ENCODE measurements around the gene OBSCN. TPM values are rescaled to one million over a fixed set of nuclear protein-coding genes. Genes with fewer than 3 reads are reported as not detected.

The OBSCN gene
- polyA plus RNA-seq, 3 donors: 31.3 to 43.8 (median 35.6) TPM

GRCh38 chr1:228306275-228307217 is 98.7 kb downstream of the OBSCN start:
- no peak for DNase-seq (ENCODE audit: extremely low read depth in 1 of 11, low read depth in 9 of 11, low spot score in 4 of 11)

DNA sequence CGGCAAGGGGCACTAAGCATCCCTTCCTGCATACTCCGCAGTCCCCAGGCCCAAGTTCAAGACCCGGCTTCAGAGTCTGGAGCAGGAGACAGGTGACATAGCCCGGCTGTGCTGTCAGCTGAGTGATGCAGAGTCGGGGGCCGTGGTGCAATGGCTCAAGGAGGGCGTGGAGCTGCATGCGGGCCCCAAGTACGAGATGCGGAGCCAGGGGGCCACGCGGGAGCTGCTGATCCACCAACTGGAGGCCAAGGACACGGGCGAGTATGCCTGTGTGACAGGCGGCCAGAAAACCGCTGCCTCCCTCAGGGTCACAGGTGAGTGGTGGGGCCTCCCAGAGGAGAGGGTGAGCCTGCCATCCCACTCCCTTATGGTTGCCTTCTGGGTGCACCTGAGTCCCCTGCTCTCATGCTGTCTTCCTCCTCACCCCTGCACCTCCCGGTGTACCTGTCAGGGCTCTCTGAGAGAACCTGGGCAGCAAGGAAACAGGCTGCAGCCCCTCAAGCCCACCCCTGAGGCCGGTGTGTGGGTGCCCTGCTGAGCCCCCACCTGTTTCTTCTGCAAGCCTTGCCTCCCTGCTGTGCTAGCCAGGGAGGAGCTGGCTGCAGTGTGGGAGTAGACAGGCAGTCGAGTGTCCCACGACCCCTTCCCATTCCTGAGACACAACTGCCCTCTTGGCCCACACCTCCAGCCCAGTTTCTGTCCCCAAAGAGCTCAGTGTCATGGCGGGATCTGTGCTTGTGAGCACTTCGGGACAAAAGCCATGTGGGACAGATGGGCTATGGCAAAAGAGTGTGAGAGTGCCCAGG is 99.6 kb downstream of the OBSCN start:
- DNase-seq (ENCODE audit: extremely low read depth in 1 of 11, low read depth in 9 of 11, low spot score in 4 of 11): no peak

DNA sequence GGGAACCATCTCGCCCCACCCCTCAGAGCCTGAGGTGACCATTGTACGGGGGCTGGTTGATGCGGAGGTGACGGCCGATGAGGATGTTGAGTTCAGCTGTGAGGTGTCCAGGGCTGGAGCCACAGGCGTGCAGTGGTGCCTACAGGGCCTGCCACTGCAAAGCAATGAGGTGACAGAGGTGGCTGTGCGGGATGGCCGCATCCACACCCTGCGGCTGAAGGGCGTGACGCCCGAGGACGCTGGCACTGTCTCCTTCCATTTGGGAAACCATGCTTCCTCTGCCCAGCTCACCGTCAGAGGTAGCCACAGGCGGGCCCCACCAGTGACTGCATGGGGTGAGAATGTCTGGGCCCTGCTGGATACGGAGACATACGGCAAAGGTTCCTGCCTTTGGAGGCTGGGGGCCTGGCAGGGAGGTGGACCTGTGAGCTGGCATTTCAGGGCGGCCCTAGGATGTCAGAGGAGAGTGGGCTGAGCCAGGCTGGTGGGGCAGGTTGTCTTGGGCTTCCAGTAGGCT is 100.3 kb downstream of the OBSCN start:
- no peak for DNase-seq (ENCODE audit: extremely low read depth in 1 of 11, low read depth in 9 of 11, low spot score in 4 of 11)

DNA sequence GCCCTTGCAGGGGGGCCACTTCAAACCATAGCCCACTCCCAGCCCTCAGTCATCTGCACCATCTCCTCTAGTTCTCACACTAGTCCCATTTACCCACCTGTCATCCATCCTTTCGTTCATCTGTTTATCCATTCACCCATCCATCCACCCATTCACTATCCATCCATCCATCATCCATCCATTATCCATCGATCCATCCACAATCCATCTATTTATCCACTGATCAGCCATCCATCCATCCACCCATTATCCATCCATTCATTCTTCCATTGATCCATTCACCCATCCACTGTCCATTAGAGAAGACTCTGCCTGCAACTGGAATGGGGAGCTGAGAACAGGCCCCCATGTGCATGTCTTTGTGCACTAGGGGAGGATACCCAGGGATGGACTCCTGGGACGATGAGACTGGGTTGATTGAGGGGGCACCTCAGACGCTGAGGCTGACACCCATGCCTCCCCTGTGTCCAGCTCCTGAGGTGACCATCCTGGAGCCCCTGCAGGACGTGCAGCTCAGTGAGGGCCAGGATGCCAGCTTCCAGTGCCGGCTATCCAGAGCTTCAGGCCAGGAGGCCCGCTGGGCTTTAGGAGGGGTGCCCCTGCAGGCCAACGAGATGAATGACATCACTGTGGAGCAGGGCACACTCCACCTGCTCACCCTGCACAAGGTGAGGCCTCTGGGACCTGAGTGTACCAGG is 100.9 kb downstream of the OBSCN start:
- DNase-seq (ENCODE audit: extremely low read depth in 1 of 11, low read depth in 9 of 11, low spot score in 4 of 11): no peak

DNA sequence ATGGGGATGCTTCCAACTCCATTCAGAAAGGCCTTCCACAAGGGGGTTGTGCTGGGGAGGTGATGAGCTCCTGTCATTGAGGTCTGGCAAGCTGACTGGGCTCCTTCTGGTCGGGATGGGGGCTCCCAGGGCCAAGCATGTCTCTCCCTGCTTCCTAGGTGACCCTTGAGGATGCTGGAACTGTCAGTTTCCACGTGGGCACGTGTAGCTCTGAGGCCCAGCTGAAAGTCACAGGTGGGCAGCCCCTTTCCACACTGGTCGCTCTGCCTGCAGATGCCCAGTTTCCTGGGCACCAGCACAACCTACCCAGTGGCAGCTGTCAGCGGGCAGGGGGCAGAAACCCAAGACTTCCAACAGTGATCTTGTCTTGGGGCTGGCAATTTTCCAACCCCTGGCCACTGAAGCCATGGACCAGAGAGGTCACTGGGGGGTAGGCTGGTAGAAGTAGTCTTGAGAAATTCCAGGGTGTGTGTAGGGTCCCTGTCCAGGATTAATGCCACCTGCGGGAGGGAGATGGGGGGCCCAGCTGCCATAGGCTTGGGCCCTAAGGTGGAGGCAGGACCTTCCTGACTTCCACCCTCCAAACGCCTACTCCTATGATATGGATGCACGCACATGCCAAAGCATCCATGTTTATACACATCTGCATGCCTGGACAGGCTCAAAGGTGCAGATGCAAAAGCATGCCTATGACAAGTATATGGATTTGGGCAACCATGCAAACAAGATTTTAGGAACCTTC is 101.7 kb downstream of the OBSCN start:
- no peak for DNase-seq (ENCODE audit: extremely low read depth in 1 of 11, low read depth in 9 of 11, low spot score in 4 of 11)

GRCh38 chr1:228310162-228310792 is 102.4 kb downstream of the OBSCN start:
- no peak for DNase-seq (ENCODE audit: extremely low read depth in 1 of 11, low read depth in 9 of 11, low spot score in 4 of 11)

- no peak for DNase-seq (ENCODE audit: extremely low read depth in 1 of 11, low read depth in 9 of 11, low spot score in 4 of 11)
Measured at GRCh38 chr1:228311091-228311490, 103.2 kb downstream of the OBSCN start.

DNA sequence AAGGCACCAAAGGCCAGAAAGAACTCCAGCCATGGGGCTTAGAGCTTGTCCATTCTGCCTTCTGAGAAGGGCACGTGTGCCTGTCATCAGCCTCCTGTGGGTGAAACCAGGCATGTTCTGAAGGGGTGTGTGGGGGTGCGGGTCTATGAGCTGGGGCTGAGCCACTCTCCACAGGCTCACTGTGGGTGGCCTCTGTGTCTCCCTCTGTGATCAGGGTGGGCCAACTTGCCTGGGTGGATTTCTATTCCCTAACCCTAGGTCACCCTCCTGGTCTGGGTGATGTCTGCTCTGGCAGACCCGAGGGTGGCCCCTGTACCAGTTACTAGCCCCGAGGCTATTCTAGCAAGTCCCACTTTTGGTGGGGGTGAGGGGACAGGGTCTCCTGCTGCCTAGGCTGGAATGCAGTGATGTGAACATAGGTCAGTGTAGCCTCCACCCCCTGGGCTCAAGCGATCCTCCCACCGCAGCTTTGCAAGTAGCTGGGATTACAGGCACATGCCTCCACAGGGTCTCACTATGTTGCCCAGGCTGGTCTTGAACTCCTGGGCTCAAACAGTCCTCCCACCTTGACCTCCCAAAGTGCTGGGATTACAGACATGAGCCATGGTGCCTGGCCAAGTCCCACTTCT is 104.4 kb downstream of the OBSCN start:
- no peak for DNase-seq (ENCODE audit: extremely low read depth in 1 of 11, low read depth in 9 of 11, low spot score in 4 of 11)

GRCh38 chr1:228313536-228314277 is 105.9 kb downstream of the OBSCN start:
- no peak for DNase-seq (ENCODE audit: extremely low read depth in 1 of 11, low read depth in 9 of 11, low spot score in 4 of 11)

DNA sequence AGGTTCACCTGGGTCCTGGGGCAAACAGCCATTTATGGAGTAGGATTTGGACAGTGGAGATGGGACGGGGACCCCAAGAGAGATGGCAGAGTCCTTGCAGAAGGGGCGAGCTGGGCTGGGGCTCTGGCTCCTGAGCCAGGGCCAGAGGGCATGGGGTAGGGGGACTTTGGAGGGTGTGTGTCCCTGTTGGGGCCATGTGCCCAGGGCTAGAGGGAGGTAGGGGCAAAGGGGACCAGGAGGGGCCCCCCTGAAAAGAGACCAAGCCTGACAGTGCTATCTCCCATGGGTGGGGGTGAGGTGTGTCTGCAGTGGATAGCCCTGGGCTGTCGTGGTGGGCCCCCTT is 106.4 kb downstream of the OBSCN start:
- no peak for DNase-seq (ENCODE audit: extremely low read depth in 1 of 11, low read depth in 9 of 11, low spot score in 4 of 11)

- no peak for DNase-seq (ENCODE audit: extremely low read depth in 1 of 11, low read depth in 9 of 11, low spot score in 4 of 11)
Measured at GRCh38 chr1:228314658-228315483, 107.0 kb downstream of the OBSCN start.

GRCh38 chr1:228315484-228315944 is 107.7 kb downstream of the OBSCN start:
- DNase-seq (ENCODE audit: extremely low read depth in 1 of 11, low read depth in 9 of 11, low spot score in 4 of 11): no peak

DNA sequence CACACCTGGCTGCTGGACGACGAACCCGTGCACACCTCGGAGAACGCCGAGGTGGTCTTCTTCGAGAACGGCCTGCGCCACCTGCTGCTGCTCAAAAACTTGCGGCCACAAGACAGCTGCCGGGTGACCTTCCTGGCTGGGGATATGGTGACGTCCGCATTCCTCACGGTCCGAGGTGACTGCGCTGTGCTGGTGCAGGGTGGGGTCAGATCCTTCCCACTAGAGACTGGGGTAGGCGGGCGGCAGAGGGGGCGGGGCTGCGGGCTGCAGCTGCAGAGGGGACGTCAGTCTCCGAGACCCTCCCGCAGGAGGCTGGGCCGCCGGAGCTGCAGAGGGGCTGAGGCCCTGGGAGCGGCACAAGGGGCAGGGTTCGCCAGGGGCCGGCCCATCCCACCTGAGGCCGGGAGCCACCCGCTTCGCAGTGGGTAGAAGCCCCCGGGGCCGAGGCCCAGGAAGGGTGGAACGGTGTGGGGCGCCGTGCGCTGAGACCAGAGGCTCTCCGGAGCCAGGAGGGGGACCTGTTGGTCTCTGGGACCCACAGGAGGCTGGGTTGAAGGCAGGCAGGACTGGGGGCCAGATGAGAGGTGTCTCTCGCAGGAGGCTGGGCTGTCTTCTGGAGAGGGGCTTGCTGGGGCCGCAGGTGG is 108.2 kb downstream of the OBSCN start:
- peak in 7 of 11 donors; percentile 8 to 55 (median 30) for DNase-seq (ENCODE audit: extremely low read depth in 1 of 11, low read depth in 9 of 11, low spot score in 4 of 11)

DNA sequence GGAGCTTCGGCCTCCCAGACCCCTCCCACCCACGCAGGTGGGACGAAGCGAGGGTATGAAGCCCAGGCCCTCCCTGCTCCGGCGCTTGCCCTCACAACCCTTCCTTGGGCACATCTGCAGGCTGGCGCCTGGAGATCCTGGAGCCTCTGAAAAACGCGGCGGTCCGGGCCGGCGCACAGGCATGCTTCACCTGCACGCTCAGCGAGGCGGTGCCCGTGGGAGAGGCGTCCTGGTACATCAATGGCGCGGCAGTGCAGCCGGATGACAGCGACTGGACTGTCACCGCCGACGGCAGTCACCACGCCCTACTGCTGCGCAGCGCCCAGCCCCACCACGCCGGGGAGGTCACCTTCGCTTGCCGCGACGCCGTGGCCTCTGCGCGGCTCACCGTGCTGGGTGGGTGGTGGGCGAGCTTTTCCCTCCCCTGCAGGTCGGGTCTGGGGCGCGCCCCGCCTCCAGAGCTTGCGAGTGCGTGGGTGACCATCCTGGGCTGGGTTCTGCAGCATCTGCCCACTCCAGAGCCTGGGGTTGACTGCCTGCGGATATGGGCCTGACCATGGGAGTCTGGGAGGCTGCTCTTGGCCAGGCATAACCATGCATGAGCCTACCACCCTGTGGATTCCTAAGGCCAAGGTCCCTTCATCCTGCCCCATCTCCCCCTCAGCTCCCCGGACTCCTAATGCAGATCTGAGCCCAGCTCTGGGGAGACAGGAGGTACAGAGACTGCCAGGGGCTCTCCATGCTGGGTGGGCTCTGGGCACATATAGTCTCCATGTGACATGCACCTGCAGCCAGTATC is 108.9 kb downstream of the OBSCN start:
- DNase-seq (ENCODE audit: extremely low read depth in 1 of 11, low read depth in 9 of 11, low spot score in 4 of 11): no peak

DNA sequence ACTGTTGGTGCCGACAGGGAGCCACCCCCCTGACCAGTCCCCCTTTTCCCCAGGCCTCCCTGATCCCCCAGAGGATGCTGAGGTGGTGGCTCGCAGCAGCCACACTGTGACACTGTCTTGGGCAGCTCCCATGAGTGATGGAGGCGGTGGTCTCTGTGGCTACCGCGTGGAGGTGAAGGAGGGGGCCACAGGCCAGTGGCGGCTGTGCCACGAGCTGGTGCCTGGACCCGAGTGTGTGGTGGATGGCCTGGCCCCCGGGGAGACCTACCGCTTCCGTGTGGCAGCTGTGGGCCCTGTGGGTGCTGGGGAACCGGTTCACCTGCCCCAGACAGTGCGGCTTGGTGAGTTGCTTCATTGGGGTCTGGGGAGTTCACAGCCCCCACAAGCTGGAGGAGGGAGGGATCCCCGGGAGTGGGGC is 109.6 kb downstream of the OBSCN start:
- no peak for DNase-seq (ENCODE audit: extremely low read depth in 1 of 11, low read depth in 9 of 11, low spot score in 4 of 11)
